DMS114 treated with DMSO at 0.1 percent for 48 hours (cell line): Measurements from ENCODE around the gene ARID5B.

ENCODE experiments used
- DNase-seq: peaks from one replicate; lab custom pipeline; 2025; ENCODE audit not compliant: unreplicated experiment; lab: John Stamatoyannopoulos, UW

Gene ARID5B

DNA sequence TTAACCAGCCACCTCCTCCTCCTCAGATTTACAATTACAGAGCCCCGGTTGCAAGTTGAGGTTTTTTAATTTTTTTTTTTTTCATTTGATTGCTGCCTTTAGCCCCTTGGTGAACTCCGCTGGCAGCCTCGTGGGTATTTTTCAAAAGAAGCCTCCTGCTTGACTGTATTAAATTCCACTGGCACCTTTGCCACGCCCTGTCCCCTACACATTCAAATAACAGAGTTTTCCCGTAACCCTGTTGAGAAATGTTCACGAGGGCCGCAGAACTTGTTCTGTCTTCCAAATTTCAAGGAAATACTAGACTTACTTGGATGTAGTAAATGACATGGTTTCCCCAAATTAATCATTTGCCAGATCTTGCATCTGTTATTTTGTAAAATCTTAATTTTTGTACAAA, 167.0 kb downstream of the ARID5B start:
- DNase-seq = no peak

DNA sequence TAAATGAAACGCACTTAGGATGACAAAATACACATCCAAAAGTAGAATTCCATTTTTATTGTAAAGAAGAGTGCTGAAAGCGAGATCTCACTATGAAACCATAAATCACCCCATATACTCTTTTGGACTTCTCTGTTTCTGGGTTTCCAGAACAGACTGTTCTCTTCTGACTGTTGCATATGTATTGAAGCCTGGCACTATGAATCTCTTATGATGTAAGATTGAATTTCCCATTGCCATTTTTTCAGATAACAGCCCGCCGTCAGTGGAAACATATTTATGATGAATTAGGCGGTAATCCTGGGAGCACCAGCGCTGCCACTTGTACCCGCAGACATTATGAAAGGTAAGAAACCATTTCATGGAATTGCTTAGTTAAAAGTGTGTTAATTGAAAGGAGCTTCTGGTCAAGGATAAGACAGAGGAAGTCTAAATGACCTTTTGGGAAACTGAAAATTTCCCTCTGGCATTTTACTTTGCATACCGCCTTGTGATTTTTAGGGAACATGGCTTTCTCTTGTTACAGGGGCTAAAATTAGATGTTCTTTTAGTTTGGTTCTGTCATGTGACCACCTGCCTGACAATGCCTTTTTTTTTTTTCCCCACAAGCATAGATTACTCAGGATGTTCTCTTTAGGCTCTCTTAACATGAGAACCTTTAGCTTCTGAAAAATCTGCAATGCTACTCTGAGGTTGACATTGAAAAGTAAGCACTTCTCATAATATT, 168.1 kb downstream of the ARID5B start:
- DNase-seq = no peak

DNA sequence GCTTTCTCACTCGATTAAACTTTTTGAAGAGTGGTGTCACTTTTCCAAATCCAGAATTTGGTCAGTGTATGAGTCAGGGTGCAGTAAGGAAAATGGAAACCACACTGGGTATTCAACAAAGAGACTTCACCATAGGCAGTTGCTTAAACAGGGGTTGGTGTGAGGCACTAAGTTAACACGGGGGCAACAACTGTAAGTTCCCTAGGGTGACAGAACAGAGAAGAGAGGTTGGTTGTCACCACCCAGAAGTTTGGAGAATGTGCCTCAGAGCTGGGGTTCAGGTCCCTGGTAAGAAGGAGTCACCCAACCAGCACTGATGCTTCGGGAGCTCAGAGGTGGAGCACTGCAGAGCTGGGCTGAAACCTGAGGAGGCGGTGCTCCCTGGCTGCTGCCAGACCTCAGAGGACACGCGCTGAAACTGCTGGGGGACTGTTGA, 170.4 kb downstream of the ARID5B start:
- DNase-seq = no peak

DNA sequence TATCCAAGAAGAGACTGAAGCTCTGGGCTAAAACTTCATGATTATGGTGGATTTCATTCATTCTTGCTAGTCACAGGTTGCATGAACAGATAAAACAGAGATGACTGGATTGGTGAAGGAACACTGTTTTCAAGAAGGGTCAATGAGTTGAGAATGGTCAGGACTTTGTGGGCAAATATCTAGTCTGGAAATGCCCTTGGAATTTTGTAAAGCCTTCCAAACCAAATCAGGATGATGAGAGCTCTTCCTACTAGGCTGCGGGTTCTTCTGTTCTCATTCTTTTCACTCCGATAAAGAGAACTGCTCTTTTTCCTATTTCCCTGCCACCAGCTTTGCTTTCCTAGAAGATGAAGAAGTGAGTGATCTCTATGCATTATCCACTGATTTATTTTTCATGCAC, 171.4 kb downstream of the ARID5B start:
- DNase-seq = no peak

DNA sequence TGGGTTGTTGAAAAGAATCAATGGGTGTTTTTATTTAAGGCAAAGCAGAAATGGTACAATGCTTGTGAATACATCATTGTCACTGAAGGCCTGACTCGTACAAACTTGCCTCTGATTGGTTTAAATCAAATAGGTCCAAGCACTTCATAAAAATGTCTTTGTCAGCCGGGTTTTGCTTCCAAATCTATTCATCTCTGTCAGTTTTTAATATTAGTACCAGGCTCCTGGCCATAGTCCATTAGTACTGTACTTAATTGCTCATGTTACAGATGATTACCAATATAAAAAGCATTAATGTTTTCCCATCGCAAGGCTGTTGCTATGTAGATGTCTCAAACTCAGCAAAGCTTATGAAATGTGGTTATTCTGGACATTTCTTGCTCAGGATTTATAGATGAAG, 171.9 kb downstream of the ARID5B start:
- no peak for DNase-seq

DNA sequence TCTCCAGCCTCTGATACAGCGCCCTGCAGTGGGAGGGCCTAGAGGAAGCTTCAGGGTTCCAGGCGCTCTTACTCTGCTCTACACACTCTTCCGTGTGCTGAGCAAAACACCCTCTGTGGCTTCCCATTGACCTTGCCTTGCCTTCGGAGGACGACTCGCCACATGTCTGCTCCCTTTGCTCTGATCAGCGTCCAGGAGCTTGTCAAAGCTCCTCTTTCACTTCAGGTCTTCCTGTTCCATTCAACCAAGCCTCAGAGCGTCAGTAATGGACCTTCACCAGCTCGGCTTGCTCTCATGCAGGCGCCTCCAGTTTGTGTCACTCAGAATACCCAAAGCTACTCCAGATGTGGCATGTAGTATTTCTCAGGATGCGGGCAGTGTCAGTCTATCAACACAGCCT, 173.9 kb downstream of the ARID5B start:
- DNase-seq = no peak

DNA sequence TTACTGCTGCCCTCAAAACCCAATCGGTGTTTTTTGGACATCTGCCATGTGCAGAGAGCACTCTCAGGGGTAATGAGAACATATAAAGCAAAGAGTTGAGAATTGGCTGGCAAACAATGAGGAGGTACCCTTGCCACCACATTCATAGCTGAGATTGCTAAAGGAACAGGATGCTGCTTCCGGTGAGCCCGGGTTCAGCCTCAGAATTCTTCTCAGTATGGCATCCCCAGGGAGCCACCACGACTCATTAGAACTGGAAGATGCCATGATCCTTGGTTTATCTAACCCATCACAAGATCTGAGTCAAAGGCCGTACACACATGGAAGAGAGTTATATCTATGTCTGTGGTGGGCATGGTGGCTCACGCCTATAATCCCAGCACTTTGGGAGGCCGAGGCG, 174.4 kb downstream of the ARID5B start:
- no peak for DNase-seq

DNA sequence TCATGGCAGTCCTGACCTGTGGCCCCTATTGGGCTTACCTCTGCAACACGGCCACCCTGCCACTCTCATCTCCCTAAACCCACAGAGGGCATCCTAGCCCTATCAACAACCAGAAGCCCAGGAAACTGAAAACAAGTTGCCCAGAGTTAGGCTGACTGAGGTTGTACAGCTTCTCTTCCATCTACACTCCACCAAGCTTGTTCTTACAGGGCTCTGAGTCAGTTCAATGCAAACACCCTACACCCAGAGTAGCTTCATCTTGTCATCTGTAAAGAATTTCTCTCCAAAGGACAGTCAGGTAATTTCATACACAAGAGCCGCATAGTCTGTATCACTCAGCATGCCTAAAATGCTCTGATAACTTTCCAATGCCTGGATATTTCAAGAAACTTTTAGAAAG, 175.4 kb downstream of the ARID5B start:
- no peak for DNase-seq

DNA sequence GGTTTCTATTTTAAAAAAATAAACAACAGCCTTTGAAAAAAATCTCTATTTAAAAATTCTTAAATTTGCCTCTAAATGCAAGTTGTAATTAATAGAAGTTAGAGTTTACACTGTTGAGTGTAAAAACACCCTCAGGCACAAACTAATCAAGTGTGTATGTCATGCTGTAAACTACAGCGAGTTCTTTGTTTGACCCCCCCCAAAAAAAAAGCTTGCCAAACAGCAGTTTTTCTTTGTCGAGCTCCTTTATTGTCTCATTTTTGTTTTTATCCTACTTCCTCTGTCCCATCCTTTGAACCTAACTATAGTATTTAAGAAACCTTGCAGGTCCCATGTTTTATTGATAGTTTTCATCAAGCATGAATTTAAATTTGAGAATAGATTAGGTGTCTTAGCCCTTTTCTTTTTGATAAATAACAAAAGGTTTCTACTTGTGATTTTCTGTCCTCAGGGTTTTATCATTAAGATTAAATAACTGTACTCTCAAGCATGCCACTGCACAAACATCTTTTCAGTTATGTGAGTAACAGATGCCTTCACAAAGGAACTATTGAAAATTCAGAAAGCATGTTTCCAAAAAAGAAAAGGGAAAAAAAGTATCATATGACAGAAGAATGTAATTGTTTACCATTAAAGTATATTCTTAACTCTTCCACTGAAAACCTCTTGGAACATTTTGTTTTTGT, 176.0 kb downstream of the ARID5B start:
- DNase-seq = no peak

DNA sequence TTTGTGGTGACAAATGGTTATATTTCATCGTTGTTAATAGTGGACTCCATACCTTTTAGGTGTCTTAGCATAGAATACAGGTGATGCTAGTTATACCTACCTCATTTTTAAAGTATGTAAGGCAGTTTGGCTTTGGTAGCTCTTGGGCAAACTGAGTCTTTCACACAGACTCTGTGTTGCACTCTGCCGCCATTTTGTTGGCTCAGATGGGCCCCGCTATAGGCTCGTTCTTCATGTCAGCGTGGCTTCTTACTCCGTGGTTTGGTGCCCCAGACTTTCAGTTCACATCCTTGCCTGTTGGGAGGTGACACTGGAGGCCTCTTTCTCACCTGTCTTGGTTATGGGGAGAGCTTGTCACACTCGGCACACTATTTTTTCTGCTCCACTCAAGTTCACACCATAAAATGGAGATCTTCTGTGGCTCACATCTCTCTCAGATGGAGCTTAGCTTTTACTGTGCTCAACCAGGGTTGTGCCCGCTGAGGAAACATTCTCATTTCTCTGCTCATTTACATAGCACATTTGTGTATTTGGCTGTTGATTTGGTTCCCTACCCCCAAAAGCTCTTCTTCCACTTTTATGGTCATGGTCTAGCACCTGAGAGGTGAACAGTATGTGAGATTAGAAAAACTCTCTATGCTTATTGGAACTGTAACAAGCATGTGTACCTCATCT, 178.5 kb downstream of the ARID5B start:
- DNase-seq = no peak

DNA sequence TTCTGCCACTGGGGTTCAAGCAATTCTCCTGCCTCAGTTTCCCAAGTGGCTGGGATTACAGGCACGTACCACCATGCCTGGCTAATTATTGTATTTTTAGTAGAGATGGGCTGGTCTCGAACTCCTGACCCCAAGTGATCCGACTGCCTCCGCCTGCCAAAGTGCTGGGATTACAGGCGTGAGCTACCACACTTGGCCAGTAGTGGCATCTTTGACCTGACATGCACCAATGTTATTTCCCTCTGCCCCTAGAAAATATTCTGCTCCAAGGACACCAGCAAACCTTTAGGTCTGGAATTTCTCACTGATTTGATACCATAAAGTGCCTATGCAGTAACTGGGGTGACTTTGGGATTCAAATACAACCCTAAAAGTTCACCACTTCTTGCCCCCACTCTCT, 179.4 kb downstream of the ARID5B start:
- DNase-seq = no peak

DNA sequence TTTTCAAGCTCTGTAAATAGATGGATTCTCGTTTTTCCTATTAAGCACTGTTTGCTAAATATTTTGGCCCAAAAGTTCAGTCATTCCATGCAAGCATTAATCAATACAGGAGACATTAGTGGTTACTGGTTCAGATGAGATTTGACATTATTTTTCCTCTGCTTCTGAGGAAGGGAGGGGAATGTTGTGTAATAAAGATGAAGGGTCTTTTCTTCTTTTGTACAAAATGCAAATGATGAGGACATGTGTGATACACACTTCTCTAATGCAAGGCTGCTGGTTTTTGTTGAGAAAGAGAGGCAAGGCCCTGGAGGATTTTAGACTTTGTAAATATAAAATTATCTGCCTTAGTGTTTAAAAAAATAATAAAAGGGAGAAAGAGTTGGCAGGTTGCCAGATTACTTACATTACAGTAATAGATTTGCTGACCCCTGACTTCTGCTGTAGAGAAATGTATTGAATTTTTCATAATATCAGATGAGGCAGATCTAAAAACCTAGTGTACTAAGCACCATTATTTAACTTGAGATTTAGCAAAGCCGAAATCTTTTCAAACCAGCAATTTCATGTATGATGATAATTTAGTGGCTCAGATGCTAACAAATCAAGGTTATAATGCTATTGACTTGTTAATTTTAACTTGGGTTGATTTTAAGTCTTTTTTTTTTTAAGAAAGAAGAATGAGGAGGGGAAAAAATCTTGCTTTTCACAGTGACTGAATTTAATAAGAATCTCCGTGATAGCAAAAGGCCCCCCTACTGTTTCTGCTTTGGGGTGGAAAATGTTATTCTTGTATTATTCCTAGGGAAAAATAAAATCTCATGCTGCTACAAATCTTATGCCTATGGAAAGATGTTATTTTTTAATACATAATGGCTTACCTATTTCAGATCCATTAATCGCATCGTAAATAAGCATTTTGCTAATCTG, 180.1 kb downstream of the ARID5B start:
- no peak for DNase-seq

DNA sequence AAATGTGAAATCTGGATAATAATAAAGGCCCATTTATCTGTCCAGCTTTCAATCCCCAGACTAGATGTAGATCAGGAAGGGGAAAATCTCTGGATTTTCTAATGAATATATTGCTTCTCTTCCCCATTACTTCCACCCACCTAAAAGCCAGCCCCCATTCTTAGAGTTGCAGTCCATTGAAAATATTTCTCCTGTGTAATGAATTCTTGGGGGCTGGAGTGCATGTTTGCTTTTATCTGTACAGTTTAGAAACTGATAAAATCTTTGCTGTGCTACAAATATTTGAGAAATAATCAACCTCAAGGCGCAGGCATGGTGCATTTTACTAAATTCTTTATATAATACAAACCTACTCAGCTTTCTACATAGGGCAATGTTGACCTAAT, 180.8 kb downstream of the ARID5B start:
- no peak for DNase-seq

DNA sequence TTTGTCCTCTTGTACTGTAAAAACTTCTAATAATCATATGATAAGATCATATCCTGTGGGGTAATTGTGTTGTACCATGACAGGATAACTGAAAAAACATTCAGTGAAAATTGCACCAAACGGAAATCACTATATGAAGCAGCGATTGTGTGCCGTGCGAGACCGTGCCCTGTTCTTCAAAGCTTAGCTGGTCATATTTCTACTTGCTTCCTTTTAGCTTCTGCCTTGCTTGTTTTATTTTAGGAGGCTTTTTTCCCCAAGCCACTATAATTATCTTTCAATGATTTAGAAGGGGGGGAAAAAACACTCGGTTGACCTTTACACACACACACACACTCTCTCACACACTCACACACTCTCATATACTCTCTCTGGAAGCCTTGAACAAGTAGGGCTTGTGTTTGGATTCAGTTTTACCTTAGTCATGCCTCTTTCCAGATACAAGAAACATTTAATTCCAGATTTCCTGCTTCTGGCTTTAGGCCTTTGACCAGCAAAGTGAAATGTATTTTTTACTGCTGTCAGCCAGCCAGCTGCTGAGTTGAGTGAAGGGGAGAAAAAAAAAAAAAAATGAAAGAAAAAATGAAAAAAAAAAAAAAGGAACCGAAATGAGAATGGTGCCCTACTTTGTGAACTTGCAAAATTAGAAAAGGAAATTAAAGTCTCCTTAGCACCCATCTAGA, 181.4 kb downstream of the ARID5B start:
- DNase-seq = no peak

DNA sequence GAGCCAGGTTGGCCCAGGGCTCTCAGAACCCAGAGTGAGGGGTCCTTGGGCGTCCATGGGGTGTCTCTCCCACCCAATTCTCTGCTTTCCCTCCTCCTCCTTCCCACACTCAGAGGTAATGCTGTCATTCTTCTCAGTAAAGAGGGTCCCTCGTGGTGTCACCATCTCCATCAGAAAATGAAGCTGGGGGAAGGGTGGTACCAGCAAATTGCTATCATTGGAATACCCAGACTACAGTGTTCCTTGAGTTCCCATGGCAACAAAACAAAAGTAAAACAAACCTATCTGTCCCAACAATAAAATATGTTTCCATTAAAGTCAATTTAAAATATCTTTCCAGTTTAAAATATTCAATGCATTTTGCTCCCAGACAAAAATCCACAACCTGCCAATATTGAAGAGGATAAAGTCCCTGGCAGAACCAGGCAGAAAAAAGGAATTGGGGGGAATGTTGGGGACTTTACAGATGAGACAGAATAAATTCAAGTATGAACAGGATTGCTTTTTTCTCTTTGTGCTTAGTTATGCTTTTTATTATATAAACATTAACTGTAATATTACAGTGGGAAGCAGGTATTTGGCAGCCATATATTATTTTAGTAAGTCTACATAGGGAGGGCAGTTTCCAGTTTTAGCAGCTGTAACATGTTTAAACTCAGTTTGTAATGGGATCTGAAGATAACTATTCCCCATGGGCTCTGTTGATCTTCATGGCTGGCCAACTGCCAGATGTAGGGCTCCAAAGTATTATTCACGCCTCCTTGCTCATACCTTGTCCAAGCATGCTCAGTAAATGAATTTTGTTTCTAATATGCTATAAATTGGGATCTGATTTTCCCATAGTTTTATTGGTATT, 182.1 kb downstream of the ARID5B start:
- no peak for DNase-seq

DNA sequence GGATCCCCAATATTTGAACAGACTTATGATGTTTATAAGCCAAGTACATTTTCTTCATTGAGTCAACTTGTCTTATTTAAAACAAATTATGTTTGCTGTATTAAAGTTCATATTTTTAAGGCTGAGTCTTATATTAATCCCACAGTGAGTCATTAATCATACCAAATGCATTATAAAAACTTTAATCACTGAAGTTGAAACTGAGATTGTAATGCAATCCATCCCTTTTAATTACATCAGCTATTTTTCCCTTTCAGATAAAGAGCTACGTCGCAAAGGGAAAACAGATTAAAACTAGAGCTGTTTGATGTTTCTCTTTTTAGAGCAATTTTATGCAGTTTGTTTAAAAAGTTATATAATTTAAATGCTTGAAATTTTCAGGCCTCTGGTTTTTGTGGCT, 183.0 kb downstream of the ARID5B start:
- DNase-seq = no peak

DNA sequence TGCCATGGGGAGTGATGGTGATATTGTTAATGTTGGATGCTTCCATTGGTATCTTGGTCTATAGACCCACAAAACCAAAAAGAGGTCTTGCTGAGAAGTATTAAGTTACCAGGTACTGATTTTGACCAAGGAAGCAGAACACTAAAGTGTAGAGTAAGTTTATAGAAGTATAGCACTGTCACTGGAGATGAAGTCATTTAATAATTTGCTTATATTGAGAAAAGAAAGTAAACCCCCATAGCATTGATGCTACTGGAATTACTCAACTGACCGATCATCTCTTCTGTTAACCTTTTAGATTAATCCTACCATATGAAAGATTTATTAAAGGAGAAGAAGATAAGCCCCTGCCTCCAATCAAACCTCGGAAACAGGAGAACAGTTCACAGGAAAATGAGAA, 183.9 kb downstream of the ARID5B start:
- DNase-seq = no peak

DNA sequence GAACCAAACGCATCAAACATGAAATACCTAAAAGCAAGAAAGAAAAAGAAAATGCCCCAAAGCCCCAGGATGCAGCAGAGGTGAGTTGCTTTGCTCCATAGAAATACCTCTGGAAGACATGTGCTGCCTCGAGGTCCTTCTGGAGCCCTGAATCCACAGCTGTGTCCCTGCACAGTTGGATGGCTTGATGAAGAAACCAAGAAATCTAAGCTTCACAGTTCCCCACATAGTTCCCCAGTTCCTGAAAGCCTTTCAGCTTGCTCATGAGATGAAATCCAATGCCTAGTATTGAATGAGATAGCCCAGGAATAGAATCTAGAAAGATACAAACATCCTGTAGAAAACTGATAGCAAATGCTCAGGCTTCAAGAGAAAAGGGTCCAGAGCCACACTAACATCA, 184.3 kb downstream of the ARID5B start:
- DNase-seq = no peak

DNA sequence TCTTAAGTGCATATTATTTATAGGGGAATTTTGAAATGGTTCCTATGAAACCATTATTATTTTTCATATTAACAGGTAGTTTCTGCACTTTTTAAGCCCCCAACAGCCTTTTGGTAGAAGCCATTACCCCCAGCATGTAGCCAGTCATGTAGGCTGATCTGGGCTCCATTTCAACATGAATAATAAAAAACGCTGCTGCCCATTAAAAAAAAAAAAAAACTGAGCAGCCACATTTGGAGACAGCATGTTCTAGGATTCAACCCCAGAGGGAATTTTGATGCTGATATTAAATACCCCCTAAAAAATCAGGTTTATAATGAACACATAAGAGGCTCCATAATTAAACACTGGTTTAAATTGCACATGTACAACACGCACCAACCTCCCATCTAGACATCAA, 185.8 kb downstream of the ARID5B start:
- DNase-seq = no peak

DNA sequence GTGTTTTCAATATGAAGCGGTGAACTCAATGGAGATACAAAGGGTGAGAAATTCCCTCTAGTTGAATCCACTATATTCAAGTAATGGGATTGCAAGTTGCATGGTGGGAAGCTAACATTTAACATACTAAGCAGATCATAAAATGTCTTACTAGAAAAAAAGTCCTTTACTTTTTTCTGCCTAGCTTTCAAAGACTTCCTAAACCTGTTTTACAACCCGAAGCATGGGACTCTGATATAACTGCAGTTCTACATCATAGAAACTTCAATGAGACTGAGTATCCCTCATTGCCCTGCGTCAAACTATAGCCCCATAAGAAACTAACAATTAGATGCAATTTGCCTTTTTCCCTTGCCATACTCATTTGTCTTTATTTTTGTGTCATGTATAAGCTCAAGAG, 187.3 kb downstream of the ARID5B start:
- DNase-seq = no peak
